SH-SY5Y (cell line): ENCODE measurements around the gene CLCN5.

Source experiments
- GATA2 ChIP-seq: IDR thresholded peaks from 2 replicates; pipeline ENCODE4 v1.6.1; 2011; ENCODE audit warnings: mild to moderate bottlenecking, low read depth, low read length
- GATA3 ChIP-seq: IDR thresholded peaks from 2 replicates; pipeline ENCODE4 v1.6.1; 2011; ENCODE audit warnings: low read depth, mild to moderate bottlenecking, low read length, moderate library complexity

GRCh38 chrX:50003467-50003866, 81.1 kb downstream of the CLCN5 start:
- no peak for TF ChIP-seq GATA2
- no peak for TF ChIP-seq GATA3
